ENCODE data around the gene ADAMTSL4. TPM values are rescaled to one million over a fixed set of nuclear protein-coding genes. Genes with fewer than 3 reads are reported as not detected.

The ADAMTSL4 gene
- total RNA-seq, 1 experiment from 2014 or later = 0.87 TPM

GRCh38 chr1:150515328-150516049 is 33.7 kb upstream of the ADAMTSL4 start, which contains the start of gene FALEC:
Gene FALEC, plus strand, starts transcription at chr1:150515752.
- DNase-seq (peak; percentile 99), ATAC-seq (peak; percentile 97)
- BruUV-seq (replicated peaks) = no TSS peak
- Histone ChIP-seq H3K4me1 (ENCODE audit: insufficient read depth, low read length) (peaks cover 11% of the 10 kb centered on the region), H3K36me3 (ENCODE audit: low read depth, low read length) (no peaks in the 10 kb centered on the region), H3K9me3 (ENCODE audit: low read length) (no peaks in the 10 kb centered on the region), H3K9me2 (replicated peaks; ENCODE audit: low read length) (no peaks in the 10 kb centered on the region), H2AFZ (ENCODE audit: low read length) (peak within 1 kb of the TSS; percentile 92), H3K27me3 (ENCODE audit: low read length) (no peaks in the 10 kb centered on the region), H3K27ac (ENCODE audit: low read length) (no peak within 1 kb of the TSS), H3K79me2 (ENCODE audit: low read length) (no peaks in the 10 kb centered on the region), H3K4me2 (ENCODE audit: low read length) (peak within 1 kb of the TSS; percentile 81), H3K9ac (ENCODE audit: low read length) (peak within 1 kb of the TSS; percentile 65), H3K4me3 (ENCODE audit: low read length) (peak within 1 kb of the TSS; percentile 71), H4K20me1 (ENCODE audit: low read length) (no peaks in the 10 kb centered on the region), H3F3A (ENCODE audit: low read length, unreplicated experiment) (no peaks in the 10 kb centered on the region)
- intact Hi-C loops (cut with micrococcal nuclease) = no loop called here
- CTCF ChIA-PET = interaction anchor here (0.6 to 0.7 kb wide), 4 partner anchors 161 to 465 kb away, joined by 3 to 16 read pairs (median 4); no protein-coding TSS in a partner anchor
- TF ChIP-seq CTCF (conservative IDR thresholded peaks at IDR 0.05; ENCODE audit: low read depth, low read length) (no peak), EZH2 (IDR thresholded peaks at IDR 0.05; ENCODE audit: low read length, unreplicated experiment) (no peak)
- POLR2A ChIA-PET (ENCODE audit: unreplicated experiment) = interaction anchor here (0.5 to 1.1 kb wide), 5 partner anchors 18 to 309 kb away, joined by 3 to 10 read pairs (median 8); partner anchors contain the start of gene RPRD2

GRCh38 chr1:150516050-150516591 is 33.1 kb upstream of the ADAMTSL4 start:
- POLR2A ChIA-PET (ENCODE audit: unreplicated experiment) = interaction anchor here (0.5 to 1.1 kb wide), 4 partner anchors 19 to 308 kb away, joined by 3 to 10 read pairs (median 8); partner anchors contain the start of gene RPRD2
- peak overlapping the region; percentile 71 for H3K4me3 ChIP-seq (ENCODE audit: low read length)
- H3K27ac ChIP-seq (ENCODE audit: low read length) = no peak overlapping the region
- H3K9me3 ChIP-seq (ENCODE audit: low read length) = no peaks in the 10 kb centered on the region
- no peaks in the 10 kb centered on the region for H3K27me3 ChIP-seq (ENCODE audit: low read length)
- CTCF ChIA-PET = interaction anchor here (0.6 to 0.7 kb wide), 4 partner anchors 162 to 465 kb away, joined by 3 to 16 read pairs (median 4); no protein-coding TSS in a partner anchor
- H3K36me3 ChIP-seq (ENCODE audit: low read depth, low read length) = no peaks in the 10 kb centered on the region
- ATAC-seq (peak; percentile 7), DNase-seq (peak; percentile 24)
- H3K79me2 ChIP-seq (ENCODE audit: low read length) = no peaks in the 10 kb centered on the region
- H4K20me1 ChIP-seq (ENCODE audit: low read length) = no peaks in the 10 kb centered on the region
- intact Hi-C loops (cut with micrococcal nuclease) = no loop called here
- H3F3A ChIP-seq (ENCODE audit: low read length, unreplicated experiment) = no peaks in the 10 kb centered on the region
- H2AFZ ChIP-seq (ENCODE audit: low read length) = peak overlapping the region; percentile 92
- peak overlapping the region; percentile 65 for H3K9ac ChIP-seq (ENCODE audit: low read length)
- TSS peak; percentile 59 for BruUV-seq (replicated peaks)
- H3K9me2 ChIP-seq (replicated peaks; ENCODE audit: low read length) = no peaks in the 10 kb centered on the region
- peaks cover 11% of the 10 kb centered on the region for H3K4me1 ChIP-seq (ENCODE audit: insufficient read depth, low read length)
- TF ChIP-seq EZH2phosphoT487 (IDR thresholded peaks at IDR 0.05; ENCODE audit: borderline replicate concordance, low read length) (no peak), CTCF (conservative IDR thresholded peaks at IDR 0.05; ENCODE audit: low read depth, low read length) (no peak), EZH2 (IDR thresholded peaks at IDR 0.05; ENCODE audit: low read length, unreplicated experiment) (no peak)
- H3K4me2 ChIP-seq (ENCODE audit: low read length) = peak overlapping the region; percentile 81

Measured in PC-3 (cell line).